Endothelial cell of umbilical vein (primary cell): ENCODE results near the gene CCDC74A. TPM values are rescaled to one million over a fixed set of nuclear protein-coding genes. Genes with fewer than 3 reads are reported as not detected.

Experiments
- BruUV-seq: library from RNA; stranded (reverse); fragments of 400-500 nt; replicated peaks from 2 replicates; lab custom pipeline; 2021; lab: Mats Ljungman, UMichigan
- CTCF ChIA-PET: fragments of 300-600, 350-600 bp; sonication (Branson Sonifier 250); formaldehyde crosslinking; loops from one replicate; lab custom pipeline; 2021; ENCODE audit warnings: antibody characterized with exemption, inconsistent platforms; lab: Charles Lee
- POLR2A ChIA-PET: fragments of 300-600, 350-600 bp; sonication (Branson Sonifier 250); formaldehyde crosslinking; loops from one replicate; lab custom pipeline; 2021; ENCODE audit warnings: antibody characterized with exemption, inconsistent platforms; lab: Charles Lee
- DNase-seq: peaks from one replicate; pipeline ENCODE4 v3.0.0-alpha.2; 2011; ENCODE audit warnings: low read depth, low spot score
- FAIRE-seq: peaks from 2 replicates; lab custom pipeline; 2011; peaks lifted over from hg19 to GRCh38; lab: Jason Lieb, UNC
- H2AFZ ChIP-seq: 2 replicates; pipeline ENCODE4 v1.6.0; 2012; ENCODE audit warnings: low read depth, low read length, control low read depth, inconsistent platforms
- H3K27ac ChIP-seq: 2 replicates; pipeline ENCODE4 v1.5.1; 2011; ENCODE audit warnings: low read depth, mild to moderate bottlenecking, control low read depth, low read length, moderate library complexity; ENCODE audit not compliant: insufficient read depth
- H3K27me3 ChIP-seq, 2 experiments: 2 replicates each; pipeline versions ENCODE4 v1.6.0 to v1.6.1; 2011; ENCODE audit warnings: low read length in 2 of 2, mixed read lengths in 1 of 2; ENCODE audit not compliant: control insufficient read depth in 2 of 2, insufficient read depth in 2 of 2
- H3K36me3 ChIP-seq, 2 experiments: 2 replicates in 1 of 2; 3 replicates in 1 of 2; pipeline ENCODE4 v1.5.1; 2011; ENCODE audit warnings: low read length in 2 of 2, mild to moderate bottlenecking in 1 of 2, moderate library complexity in 1 of 2; ENCODE audit not compliant: control insufficient read depth in 2 of 2, insufficient read depth in 2 of 2; ENCODE audit errors: extremely low read depth in 1 of 2
- H3K4me1 ChIP-seq: 3 replicates; pipeline ENCODE4 v1.5.1; 2011; ENCODE audit warnings: mild to moderate bottlenecking, low read length; ENCODE audit not compliant: control insufficient read depth, insufficient read depth; ENCODE audit errors: extremely low read depth
- H3K4me2 ChIP-seq: 2 replicates; pipeline ENCODE4 v1.6.1; 2011; ENCODE audit warnings: low read length, control low read depth, mixed read lengths; ENCODE audit not compliant: insufficient read depth
- H3K4me3 ChIP-seq, 3 experiments: fragments of 200-600 bp in 1 of 3; sonication (generic), shearing (Covaris generic) in 1 of 3; replicated peaks in 1 of 3; 2 replicates each; pipeline ENCODE4 v1.5.1; 2011 to 2016; ENCODE audit warnings: control low read depth in 3 of 3, low read length in 3 of 3, mild to moderate bottlenecking in 2 of 3, inconsistent platforms in 1 of 3, low read depth in 1 of 3, moderate library complexity in 1 of 3; ENCODE audit not compliant: insufficient read depth in 1 of 3
- H3K79me2 ChIP-seq: 2 replicates; pipeline ENCODE4 v1.6.0; 2012; ENCODE audit warnings: low read length, inconsistent platforms; ENCODE audit not compliant: control insufficient read depth, insufficient read depth
- H3K9ac ChIP-seq: replicated peaks from 2 replicates; pipeline ENCODE3; 2011; ENCODE audit warnings: low read length, control low read depth; ENCODE audit not compliant: insufficient read depth; ENCODE audit errors: extremely low read depth
- H3K9me1 ChIP-seq: replicated peaks from 3 replicates; pipeline ENCODE4 v1.6.0; 2011; ENCODE audit warnings: mild to moderate bottlenecking, low read length; ENCODE audit not compliant: control insufficient read depth, insufficient read depth; ENCODE audit errors: extremely low read depth
- H3K9me3 ChIP-seq: replicated peaks from 2 replicates; pipeline ENCODE4 v1.5.1; 2012; ENCODE audit warnings: low read length, inconsistent platforms; ENCODE audit not compliant: control insufficient read depth, insufficient read depth
- H4K20me1 ChIP-seq: replicated peaks from 2 replicates; pipeline ENCODE3; 2011; ENCODE audit warnings: mild to moderate bottlenecking, low read length; ENCODE audit not compliant: control insufficient read depth, insufficient read depth; ENCODE audit errors: extremely low read depth
- EZH2 ChIP-seq: IDR thresholded peaks from 2 replicates; pipeline ENCODE4 v1.6.1; 2012; ENCODE audit warnings: borderline replicate concordance, low read depth, mild to moderate bottlenecking, moderate library complexity, low read length, inconsistent platforms; ENCODE audit not compliant: severe bottlenecking
- FOS ChIP-seq: IDR thresholded peaks from 2 replicates; pipeline ENCODE4 v1.6.1; 2011; ENCODE audit warnings: mild to moderate bottlenecking, low read length, moderate library complexity, borderline replicate concordance; ENCODE audit not compliant: insufficient read depth
- GATA2 ChIP-seq: IDR thresholded peaks from 2 replicates; pipeline ENCODE4 v1.7.0; 2011; ENCODE audit warnings: low read depth, mild to moderate bottlenecking, moderate library complexity, mixed read lengths, low read length; ENCODE audit not compliant: insufficient read length, insufficient read depth
- JUN ChIP-seq: IDR thresholded peaks from 2 replicates; pipeline ENCODE4 v1.6.1; 2011; ENCODE audit warnings: borderline replicate concordance, low read depth; ENCODE audit not compliant: insufficient read length, insufficient read depth
- MYC ChIP-seq: IDR thresholded peaks from one replicate; pipeline ENCODE4 v1.6.1; 2011; ENCODE audit warnings: mild to moderate bottlenecking, low read depth, low read length
- POLR2A ChIP-seq: IDR thresholded peaks from 2 replicates; pipeline ENCODE4 v1.6.1; 2012; ENCODE audit warnings: low read depth, mild to moderate bottlenecking, control low read depth, low read length
- POLR2AphosphoS5 ChIP-seq: IDR thresholded peaks from 2 replicates; pipeline ENCODE4 v1.6.1; 2012; ENCODE audit warnings: low read depth, mild to moderate bottlenecking, control low read depth, low read length, moderate library complexity; ENCODE audit not compliant: insufficient read depth
- dilution Hi-C: fragments of 300-500 bp; cut with MboI; formaldehyde crosslinking; loops from one replicate; pipeline ENCODE4 v1.15.0; 2019; ENCODE audit warnings: low sequenced_read_pairs; ENCODE audit not compliant: extremely low pct_ligation_motif_present
- intact Hi-C: fragments of 100-400 bp; cut with micrococcal nuclease; formaldehyde crosslinking; loops from one replicate; pipeline ENCODE4 v1.10.0; 2022
- polyA plus RNA-seq, 4 experiments: library from polyadenylated mRNA; depleted of rRNA in 3 of 4; stranded (reverse) in 3 of 4; unstranded in 1 of 4; fragments of >200 nt; gene quantifications; 2 replicates each; pipeline versions ENCODE4 v1.2.1 to v1.2.3, GENCODE V29; 2011 to 2012; ENCODE audit warnings: missing spikeins in 1 of 4
- total RNA-seq: library from RNA; stranded (reverse); gene quantifications from 2 replicates; pipeline ENCODE4 v1.2.3, GENCODE V29; 2021
- TF ChIP-seq, protein P1 (sequence below), 2 donors: IDR thresholded peaks; 1 replicate in 1 of 2; 2 replicates in 1 of 2; pipeline ENCODE4 v1.5.1; 2011; ENCODE audit warnings: low read length in 2 of 2, mild to moderate bottlenecking in 2 of 2, moderate library complexity in 2 of 2, control low read depth in 1 of 2, inconsistent platforms in 1 of 2, low read depth in 1 of 2; ENCODE audit not compliant: insufficient read depth in 1 of 2; ENCODE audit errors: extremely low read depth in 1 of 2
- TF ChIP-seq, protein P2 (sequence below): IDR thresholded peaks from 2 replicates; pipeline ENCODE4 v1.6.1; 2011; ENCODE audit not compliant: insufficient read depth, insufficient read length

The CCDC74A gene
- total and polyA plus RNA-seq, 2 donors (not counting 3 experiments of a cell fraction or from before 2014, with no cell fraction given) = 7.0 to 11.7 TPM

DNA sequence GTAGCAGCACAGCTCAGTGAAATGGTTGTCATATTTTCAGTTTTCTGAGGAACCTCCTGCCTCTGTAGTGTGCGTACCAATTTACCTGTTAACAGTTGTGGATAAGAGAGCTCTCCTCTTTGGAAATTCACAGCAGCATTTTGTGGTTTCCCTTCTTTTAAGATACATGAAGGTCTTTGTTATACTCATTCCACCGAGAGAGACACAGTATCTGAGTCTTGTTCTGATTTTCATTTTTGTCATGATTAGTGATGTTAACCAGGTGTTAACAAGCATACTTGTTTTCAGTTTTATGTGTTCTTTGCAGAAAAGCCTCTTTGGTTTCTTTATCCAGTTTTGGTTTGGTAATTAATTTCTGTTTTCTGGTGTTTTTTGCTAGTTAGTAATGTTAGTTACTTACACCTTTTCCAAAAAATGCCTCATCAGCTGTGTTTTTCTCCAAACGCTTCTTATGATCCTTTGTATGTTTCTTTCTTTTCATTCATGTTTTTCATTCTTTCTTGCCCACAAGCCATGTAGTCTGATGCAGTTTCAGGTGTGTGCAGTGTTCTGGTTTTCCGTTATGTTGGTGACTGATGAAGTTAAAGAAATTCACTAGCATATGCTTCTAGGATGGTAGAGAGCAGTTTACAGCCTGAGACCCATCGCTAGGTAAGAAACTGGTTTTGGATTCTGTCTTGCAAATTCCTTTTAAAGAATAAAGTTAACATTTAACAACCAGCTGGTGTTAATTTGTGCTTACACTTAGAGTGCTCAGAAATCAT lies 30.1 kb downstream of the CCDC74A start:
- Histone ChIP-seq H3K4me2 (no peak overlapping the region), H3K36me3 (no peaks in the 10 kb centered on the region), H2AFZ (no peak overlapping the region), H3K4me1 (no peaks in the 10 kb centered on the region), H3K4me3 (no peak overlapping the region), H3K9me1 (no peaks in the 10 kb centered on the region), H4K20me1 (no peaks in the 10 kb centered on the region), H3K9me3 (no peaks in the 10 kb centered on the region), H3K9ac (no peak overlapping the region), H3K27me3 (peaks cover 2 to 3% of the 10 kb centered on the region in 2 experiments), H3K79me2 (no peaks in the 10 kb centered on the region), H3K27ac (no peak overlapping the region)
- TF ChIP-seq EZH2 (no peak), FOS (no peak), GATA2 (no peak), MYC (no peak), POLR2A (no peak), POLR2AphosphoS5 (no peak), JUN (no peak)
- TF ChIP-seq, protein P1, sequence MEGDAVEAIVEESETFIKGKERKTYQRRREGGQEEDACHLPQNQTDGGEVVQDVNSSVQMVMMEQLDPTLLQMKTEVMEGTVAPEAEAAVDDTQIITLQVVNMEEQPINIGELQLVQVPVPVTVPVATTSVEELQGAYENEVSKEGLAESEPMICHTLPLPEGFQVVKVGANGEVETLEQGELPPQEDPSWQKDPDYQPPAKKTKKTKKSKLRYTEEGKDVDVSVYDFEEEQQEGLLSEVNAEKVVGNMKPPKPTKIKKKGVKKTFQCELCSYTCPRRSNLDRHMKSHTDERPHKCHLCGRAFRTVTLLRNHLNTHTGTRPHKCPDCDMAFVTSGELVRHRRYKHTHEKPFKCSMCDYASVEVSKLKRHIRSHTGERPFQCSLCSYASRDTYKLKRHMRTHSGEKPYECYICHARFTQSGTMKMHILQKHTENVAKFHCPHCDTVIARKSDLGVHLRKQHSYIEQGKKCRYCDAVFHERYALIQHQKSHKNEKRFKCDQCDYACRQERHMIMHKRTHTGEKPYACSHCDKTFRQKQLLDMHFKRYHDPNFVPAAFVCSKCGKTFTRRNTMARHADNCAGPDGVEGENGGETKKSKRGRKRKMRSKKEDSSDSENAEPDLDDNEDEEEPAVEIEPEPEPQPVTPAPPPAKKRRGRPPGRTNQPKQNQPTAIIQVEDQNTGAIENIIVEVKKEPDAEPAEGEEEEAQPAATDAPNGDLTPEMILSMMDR (IDR thresholded peaks at IDR 0.05; ENCODE audit: extremely low read depth in 1 of 2, insufficient read depth in 1 of 2, low read depth in 1 of 2, low read length in 2 of 2) = no peak
- TF ChIP-seq, protein P2, sequence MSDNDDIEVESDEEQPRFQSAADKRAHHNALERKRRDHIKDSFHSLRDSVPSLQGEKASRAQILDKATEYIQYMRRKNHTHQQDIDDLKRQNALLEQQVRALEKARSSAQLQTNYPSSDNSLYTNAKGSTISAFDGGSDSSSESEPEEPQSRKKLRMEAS = no peak
- FAIRE-seq = no peak
- ChIA-PET CTCF (no interaction called here), POLR2A (no interaction called here)
- dilution Hi-C loops = no loop called here
- BruUV-seq = no TSS peak
- DNase-seq = no peak
- intact Hi-C loops = no loop called here
